ENCODE results near the gene ICA1.
"Not testable (repeated sequence)": the region's sequence is repeated elsewhere in the genome, so short reads cannot be mapped to it uniquely, and the experiment has no call there.

The ICA1 gene

GRCh38 chr7:8101292-8101691, 160.7 kb downstream of the ICA1 start:
- DNase-seq (ENCODE audit: low read depth in 2 of 2): not testable (repeated sequence)

- DNase-seq (ENCODE audit: low read depth in 2 of 2): no peak
These were observed 167.5 kb downstream of the ICA1 start for GRCh38 chr7:8094164-8095140.

- DNase-seq (ENCODE audit: low read depth in 2 of 2): no peak
These were observed 169.8 kb downstream of the ICA1 start for GRCh38 chr7:8092140-8092539.

GRCh38 chr7:8089036-8089780, 172.8 kb downstream of the ICA1 start:
- no peak for DNase-seq (ENCODE audit: low read depth in 2 of 2)

- DNase-seq (ENCODE audit: low read depth in 2 of 2): no peak
These were observed 175.7 kb downstream of the ICA1 start for GRCh38 chr7:8086239-8086638.

- DNase-seq (ENCODE audit: low read depth in 2 of 2): no peak
These were observed 176.5 kb downstream of the ICA1 start for GRCh38 chr7:8085420-8085819.

GRCh38 chr7:8084836-8085235, 177.1 kb downstream of the ICA1 start:
- no peak for DNase-seq (ENCODE audit: low read depth in 2 of 2)

GRCh38 chr7:8082762-8083161, 179.2 kb downstream of the ICA1 start:
- DNase-seq (ENCODE audit: low read depth in 2 of 2): no peak

GRCh38 chr7:8078418-8078817, 183.5 kb downstream of the ICA1 start:
- no peak for DNase-seq (ENCODE audit: low read depth in 2 of 2)

- DNase-seq (ENCODE audit: low read depth in 2 of 2): no peak
These were observed 191.4 kb downstream of the ICA1 start for GRCh38 chr7:8070451-8071180.

GRCh38 chr7:8068892-8069686, 192.9 kb downstream of the ICA1 start:
- no peak for DNase-seq (ENCODE audit: low read depth in 2 of 2)

GRCh38 chr7:8065356-8065813, 196.6 kb downstream of the ICA1 start:
- peak; percentile 43 to 51 for DNase-seq (ENCODE audit: low read depth in 2 of 2)

GRCh38 chr7:8064828-8065227, 197.1 kb downstream of the ICA1 start:
- no peak for DNase-seq (ENCODE audit: low read depth in 2 of 2)

GRCh38 chr7:8063706-8064297, 198.2 kb downstream of the ICA1 start:
- DNase-seq (ENCODE audit: low read depth in 2 of 2): no peak

- DNase-seq (ENCODE audit: low read depth in 2 of 2): not testable (repeated sequence)
These were observed 198.7 kb downstream of the ICA1 start for GRCh38 chr7:8063300-8063699.
